ENCODE data around the gene MARCHF10.
"Not testable (repeated sequence)": the region's sequence is repeated elsewhere in the genome, so short reads cannot be mapped to it uniquely, and the experiment has no call there.

MARCHF10 gene

GRCh38 chr17:62696726-62697490 lies 111.2 kb downstream of the MARCHF10 start:
- no peak for DNase-seq (ENCODE audit: low read depth in 3 of 3)

DNA sequence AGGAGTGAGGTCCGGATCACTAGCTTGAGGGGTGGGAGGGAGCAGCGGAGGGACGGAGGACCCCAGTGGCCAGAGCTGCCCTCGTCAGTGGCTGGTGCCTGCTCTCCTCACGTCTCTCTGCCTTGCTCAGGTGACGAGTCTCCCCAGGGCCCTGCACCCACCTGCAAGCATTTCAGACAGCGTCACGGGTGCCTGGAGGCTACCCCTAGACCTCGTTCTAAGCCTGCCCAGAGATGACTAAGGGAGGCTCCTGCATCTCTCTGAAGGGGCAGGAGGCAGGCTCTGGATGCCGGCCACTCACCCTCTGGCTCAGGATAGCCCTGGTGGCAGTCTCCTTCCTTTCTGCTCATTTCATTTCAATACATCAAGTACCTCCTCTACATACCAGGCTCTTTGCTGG lies 111.9 kb downstream of the MARCHF10 start:
- DNase-seq (ENCODE audit: low read depth in 3 of 3): no peak

DNA sequence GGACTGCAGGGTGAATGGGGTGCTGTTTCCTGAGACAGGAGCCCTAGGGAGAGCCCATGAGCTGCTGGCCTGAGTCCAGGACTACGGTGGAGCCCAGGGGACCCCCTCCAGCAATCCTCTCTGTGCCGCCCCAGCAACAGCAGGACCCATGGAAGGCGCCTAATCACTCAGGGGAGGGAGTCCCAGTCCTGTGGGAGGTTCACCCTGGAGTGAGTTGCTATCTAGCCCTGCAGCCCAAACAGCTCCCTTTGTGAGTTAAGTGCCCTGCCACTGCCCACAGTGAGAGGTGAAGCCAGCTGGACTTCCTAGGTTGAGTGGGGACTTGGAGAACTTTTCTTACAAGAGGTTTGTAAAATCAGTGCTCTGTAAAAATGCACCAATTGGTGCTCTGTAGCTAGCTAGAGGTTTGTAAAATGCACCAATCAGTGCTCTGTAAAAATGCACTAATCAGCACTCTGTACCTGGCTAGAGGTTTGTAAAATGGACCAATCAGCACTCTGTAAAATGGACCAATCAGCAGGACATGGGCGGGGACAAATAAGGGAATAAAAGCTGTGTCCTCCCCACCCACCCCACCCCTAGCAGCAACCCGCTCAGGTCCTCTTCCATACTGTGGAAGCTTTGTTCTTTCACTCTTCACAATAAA lies 112.9 kb downstream of the MARCHF10 start:
- DNase-seq (ENCODE audit: low read depth in 3 of 3): not testable (repeated sequence)

DNA sequence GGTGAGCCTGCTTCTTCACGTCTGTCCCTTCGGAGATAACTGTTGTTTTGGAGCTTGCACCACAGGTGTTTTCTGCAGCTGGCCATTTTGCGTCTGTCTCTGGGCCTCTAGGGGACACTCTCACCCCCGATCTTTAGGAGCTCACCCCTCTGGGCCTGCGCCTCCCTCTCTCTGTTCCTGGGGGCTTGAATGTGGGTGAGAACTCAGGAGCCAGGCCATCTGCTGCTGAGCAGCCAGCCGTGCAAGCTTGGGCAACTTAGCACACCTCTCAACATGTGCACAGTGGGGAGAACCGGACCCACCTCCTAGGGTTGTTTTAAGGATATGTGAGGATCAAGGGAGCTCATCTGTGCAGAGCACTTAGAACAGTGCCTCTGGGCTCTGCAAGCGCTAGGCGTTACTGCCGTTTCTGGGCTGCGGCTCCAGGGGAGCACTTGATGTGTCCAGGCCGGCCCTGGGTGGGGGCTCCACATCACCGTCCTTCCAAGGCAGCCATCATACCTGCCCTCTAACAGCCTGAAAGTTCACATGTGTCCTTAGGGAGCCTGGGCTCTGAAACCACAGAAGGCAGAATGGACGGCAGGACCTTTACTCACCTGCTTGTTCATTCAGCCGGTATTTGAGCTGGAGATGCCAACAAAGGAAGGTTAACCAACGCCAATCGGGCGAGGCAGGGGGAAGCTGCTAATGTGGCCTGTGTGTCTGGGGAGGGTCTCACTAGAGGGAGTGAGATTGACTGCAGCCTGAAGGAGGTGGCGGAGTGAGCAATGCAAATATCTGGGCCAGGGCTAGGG lies 114.3 kb downstream of the MARCHF10 start:
- DNase-seq (ENCODE audit: low read depth in 3 of 3): no peak

DNA sequence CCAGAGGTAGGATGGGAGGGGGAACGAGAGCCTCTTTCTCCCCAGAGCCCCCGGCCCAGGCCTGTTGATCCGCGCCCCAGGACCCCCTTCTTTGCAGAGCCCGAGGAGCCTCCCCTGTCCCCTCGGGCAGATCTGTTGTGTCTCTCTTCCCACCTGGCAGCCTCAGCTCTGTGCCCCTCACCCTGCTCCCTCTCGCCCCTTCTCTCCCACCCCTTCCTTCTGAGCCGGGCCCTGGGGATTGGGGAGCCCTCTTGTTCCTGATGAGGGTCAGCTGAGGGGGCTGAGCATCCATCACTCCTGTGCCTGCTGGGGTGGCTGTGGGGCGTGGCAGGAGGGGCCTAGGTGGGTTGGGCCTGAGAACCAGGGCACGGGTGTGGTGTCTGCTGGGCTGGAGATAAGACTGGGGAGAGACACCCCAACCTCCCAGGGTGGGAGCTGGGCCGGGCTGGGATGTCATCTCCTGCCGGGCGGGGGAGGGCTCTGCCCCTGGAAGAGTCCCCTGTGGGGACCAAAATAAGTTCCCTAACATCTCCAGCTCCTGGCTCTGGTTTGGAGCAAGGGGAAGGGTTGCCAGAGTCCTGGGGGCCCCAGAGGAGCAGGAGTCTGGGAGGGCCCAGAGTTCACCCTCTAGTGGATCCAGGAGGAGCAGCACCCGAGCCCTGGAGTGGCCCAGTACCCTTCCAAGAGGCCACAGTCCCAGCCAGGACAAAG lies 115.2 kb downstream of the MARCHF10 start:
- DNase-seq (ENCODE audit: low read depth in 3 of 3): peak in 1 of 3 experiments; percentile 18

GRCh38 chr17:62692159-62692651 lies 115.9 kb downstream of the MARCHF10 start:
- DNase-seq (ENCODE audit: low read depth in 3 of 3): no peak

- not testable (repeated sequence) for DNase-seq (ENCODE audit: low read depth in 3 of 3)
Measured at GRCh38 chr17:62691589-62691915, 116.6 kb downstream of the MARCHF10 start.

- DNase-seq (ENCODE audit: low read depth in 3 of 3): no peak
Measured at GRCh38 chr17:62690168-62690897, 117.8 kb downstream of the MARCHF10 start.

GRCh38 chr17:62689441-62690167 lies 118.5 kb downstream of the MARCHF10 start:
- DNase-seq (ENCODE audit: low read depth in 3 of 3): no peak

DNA sequence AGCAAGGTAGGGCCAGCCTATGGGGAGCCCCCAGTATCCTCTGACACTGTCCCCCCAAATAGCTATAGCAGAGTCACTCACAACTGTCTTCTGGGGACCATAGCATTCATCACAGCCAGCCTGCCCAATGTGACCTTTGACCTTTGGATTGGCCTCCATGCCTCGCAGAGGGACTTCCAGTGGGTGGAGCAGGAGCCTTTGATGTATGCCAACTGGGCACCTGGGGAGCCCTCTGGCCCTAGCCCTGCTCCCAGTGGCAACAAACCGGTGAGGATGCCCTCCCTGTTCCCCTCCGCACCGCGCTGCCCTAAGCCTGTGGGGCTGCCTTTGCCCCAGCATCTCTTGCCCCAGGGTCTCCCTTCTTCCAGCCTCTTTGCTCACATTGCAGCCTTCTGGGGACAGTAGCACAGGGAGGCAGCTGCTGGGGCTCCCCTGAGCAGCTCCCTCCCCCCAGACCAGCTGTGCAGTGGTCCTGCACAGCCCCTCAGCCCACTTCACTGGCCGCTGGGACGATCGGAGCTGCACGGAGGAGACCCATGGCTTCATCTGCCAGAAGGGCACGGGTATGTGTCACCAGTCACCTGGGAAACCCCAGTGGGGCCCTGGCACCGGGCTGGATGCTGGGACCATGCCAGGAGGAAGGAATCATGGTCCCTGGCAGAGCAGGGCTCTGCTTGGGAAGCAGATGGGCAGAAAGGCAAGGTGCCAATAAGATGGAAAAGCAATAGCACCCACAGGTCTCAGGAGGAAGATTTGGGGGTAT lies 119.5 kb downstream of the MARCHF10 start:
- no peak for DNase-seq (ENCODE audit: low read depth in 3 of 3)

DNA sequence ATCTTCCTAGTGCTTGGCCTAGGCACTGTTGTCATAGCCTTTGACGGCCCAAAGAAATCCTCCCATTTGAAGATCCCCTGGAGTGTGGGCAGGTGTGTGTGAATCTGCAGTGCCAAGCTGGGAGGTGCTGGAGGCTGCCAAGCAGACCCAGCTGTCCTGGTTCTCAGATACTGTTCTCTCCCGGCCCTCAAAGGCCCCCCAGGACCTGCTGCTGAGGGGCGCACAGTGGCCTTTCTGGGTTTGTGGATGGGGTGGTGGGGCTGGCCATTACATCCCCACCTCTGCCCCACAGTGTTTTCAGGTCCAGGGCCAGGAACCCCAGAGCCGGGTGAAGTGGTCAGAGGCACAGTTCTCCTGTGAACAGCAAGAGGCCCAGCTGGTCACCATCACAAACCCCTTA lies 120.1 kb downstream of the MARCHF10 start:
- DNase-seq (ENCODE audit: low read depth in 3 of 3): no peak

- no peak for DNase-seq (ENCODE audit: low read depth in 3 of 3)
Measured at GRCh38 chr17:62684179-62684578, 123.9 kb downstream of the MARCHF10 start.

- DNase-seq (ENCODE audit: low read depth in 3 of 3): no peak
Measured at GRCh38 chr17:62681939-62682381, 126.2 kb downstream of the MARCHF10 start.

- DNase-seq (ENCODE audit: low read depth in 3 of 3): no peak
Measured at GRCh38 chr17:62681061-62681938, 126.8 kb downstream of the MARCHF10 start.

GRCh38 chr17:62680541-62681052 lies 127.5 kb downstream of the MARCHF10 start:
- DNase-seq (ENCODE audit: low read depth in 3 of 3): no peak

- no peak for DNase-seq (ENCODE audit: low read depth in 3 of 3)
Measured at GRCh38 chr17:62679866-62680377, 128.2 kb downstream of the MARCHF10 start.

DNA sequence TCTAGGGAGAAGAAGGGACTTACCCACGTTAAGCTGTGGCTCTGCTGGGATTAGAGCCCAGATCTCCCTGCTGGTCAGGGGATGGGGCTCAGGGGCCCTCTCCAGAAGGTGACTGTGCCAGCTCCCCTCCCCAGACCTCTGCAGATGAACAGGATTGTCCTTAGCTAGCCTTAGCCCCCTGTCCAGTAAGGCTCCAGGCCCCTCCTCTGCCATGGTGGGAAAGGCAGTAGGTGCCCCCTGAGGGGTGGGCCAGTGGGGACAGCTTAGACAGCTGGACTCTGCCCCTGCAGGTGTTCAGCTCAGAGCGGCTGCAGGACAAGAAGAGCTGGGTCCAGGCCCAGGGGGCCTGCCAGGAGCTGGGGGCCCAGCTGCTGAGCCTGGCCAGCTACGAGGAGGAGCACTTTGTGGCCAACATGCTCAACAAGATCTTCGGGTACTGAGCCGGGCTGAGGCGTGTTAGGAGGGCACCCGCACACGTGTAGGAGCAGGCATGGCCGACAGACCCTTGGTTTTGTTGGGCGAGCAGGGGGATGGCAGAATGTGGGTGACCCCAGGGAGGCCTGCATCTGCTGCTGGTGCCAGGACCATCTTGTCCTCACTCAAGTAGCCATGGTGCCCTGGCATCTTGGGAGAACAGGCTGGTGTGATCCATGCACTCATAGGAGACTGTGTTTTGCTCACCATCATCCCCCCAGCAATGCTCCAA lies 129.7 kb downstream of the MARCHF10 start:
- DNase-seq (ENCODE audit: low read depth in 3 of 3): no peak

Measured in stimulated activated CD4-positive, alpha-beta T cell treated with anti-CD3 and anti-CD28 coated beads, TNF-alpha, amount 100 ng/mL, for 24 hours (primary cell).